Stimulated activated effector memory CD8-positive, alpha-beta T cell treated with anti-CD3 and anti-CD28 coated beads, Interleukin-12 subunit alpha, Interleukin-12 subunit beta, amount 100 ng/mL, for 72 hours (primary cell): ENCODE measurements around the gene BAD.
A peak's percentile ranks its signal among the peaks of the same experiment; 100 is the strongest.

Source experiments
- ATAC-seq: fragments of 150-1000 bp; cut with Tn5 transposase; 2 replicates; pipeline ENCODE4 v1.10.0; 2021
- DNase-seq, 2 donors: peaks; one replicate each; pipeline ENCODE4 v3.0.0; 2021 to 2022; ENCODE audit warnings: low spot score in 2 of 2
- H3K27ac Mint-ChIP-seq: one replicate; pipeline ENCODE4 v1.8.0; 2022; ENCODE audit warnings: mild to moderate bottlenecking, mixed read lengths
- H3K36me3 Mint-ChIP-seq: one replicate; pipeline ENCODE4 v1.8.0; 2022; ENCODE audit warnings: mild to moderate bottlenecking, mixed read lengths
- H3K4me1 Mint-ChIP-seq: one replicate; pipeline ENCODE4 v1.8.0; 2022; ENCODE audit warnings: mixed read lengths
- H3K4me3 Mint-ChIP-seq: one replicate; pipeline ENCODE4 v1.8.0; 2022; ENCODE audit warnings: mild to moderate bottlenecking, mixed read lengths
- H3K9me3 Mint-ChIP-seq: one replicate; pipeline ENCODE4 v1.8.0; 2022; ENCODE audit warnings: mixed read lengths

BAD gene

DNA sequence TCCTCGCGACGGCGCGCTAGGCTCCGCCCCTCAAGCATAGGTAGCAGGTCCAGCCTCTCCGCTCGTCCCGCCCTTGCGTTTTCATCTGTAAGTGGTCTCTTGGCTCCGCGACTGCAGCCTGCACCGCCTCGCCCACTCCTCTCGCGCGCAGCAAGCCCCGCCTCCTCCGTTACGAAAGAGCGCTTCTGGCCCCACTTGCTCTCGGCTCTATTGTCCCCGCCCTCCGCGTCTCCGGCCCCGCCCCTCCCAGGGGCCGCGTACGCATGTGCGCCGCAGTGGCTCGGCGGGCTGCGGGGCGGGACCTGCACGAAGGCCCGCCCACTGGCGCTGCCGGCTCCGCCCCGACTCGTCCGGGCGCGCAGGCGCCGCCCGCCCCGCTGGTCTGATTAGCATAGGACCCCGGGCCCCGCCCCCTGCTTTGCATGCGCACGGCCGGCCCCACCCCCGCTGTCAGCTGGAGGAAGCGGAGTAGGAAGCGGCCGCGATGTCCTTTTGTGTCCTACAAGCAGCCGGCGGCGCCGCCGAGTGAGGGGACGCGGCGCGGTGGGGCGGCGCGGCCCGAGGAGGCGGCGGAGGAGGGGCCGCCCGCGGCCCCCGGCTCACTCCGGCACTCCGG, 20.7 kb upstream of the BAD start, which contains the start of gene ESRRA:
Gene ESRRA, plus strand, starts transcription at position 450 of the 616 bp plus-strand sequence. CDS start 1,656 bp downstream, outside the sequence.
- peak; percentile 99 for DNase-seq
- ATAC-seq = peak; percentile 83
- peak within 1 kb of the TSS; percentile 99 for H3K4me3 Mint-ChIP-seq
- peak within 1 kb of the TSS; percentile 96 for H3K27ac Mint-ChIP-seq
- peaks cover 26% of the 10 kb centered on the region for H3K4me1 Mint-ChIP-seq
- peaks cover 49% of the 10 kb centered on the region for H3K36me3 Mint-ChIP-seq
- H3K9me3 Mint-ChIP-seq = no peaks in the 10 kb centered on the region

DNA sequence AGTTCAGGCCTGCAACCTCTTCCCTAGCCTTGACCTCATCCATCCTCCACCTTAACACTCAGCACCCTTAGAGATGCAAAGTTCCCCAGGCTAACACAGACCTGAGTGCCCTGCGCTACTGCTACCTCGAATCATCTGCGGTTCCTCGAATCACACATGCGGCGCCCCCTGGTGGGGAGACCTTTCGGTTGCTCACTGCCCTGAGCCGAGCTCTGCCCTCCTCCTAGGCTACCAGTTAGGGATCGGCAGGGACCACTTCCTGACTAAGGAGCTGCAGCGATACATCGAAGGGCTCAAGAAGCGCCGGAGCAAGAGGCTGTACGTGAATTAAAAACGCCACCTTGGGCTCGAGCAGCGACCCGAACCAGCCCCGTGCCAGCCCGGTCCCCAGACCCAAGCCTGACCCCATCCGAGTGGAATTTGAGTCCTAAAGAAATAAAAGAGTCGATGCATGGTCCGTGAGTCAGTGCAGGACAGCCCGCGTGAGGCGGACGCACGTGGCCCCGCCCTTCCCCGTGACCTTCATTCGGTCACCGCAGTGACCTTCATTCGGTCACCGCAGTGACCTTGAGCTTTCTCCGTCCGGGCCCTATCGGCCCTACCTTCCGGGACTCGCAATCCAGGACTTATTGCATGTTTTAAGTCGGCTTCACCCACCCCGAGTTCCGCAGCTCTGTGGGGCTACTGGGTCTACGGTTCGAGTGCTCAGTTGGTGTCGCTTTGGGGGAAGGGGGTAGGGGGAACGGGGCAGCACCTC, 20.0 kb upstream of the BAD start:
- Mint-ChIP-seq H3K36me3 (peaks cover 42% of the 10 kb centered on the region), H3K27ac (peak overlapping the region; percentile 96), H3K9me3 (no peaks in the 10 kb centered on the region), H3K4me1 (peaks cover 33% of the 10 kb centered on the region), H3K4me3 (peak overlapping the region; percentile 99)
- ATAC-seq (peak; percentile 68), DNase-seq (peak; percentile 94 to 98)

DNA sequence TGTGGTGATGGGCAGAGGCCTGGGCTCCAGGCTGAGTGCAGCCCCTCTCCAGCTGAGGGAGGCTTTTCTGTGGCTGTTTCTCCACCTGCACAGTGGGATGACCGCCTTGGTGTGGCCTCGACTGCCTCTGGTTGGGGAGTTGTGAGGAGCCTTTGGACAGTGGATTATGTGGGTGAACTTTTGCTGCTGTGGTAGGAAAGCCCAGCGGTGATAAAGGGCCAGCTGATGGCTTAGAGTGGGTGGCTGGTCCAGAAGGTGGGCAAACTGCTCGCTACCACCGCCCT, 19.5 kb upstream of the BAD start:
- Mint-ChIP-seq H3K4me3 (peak overlapping the region; percentile 99), H3K27ac (peak overlapping the region; percentile 96), H3K4me1 (peaks cover 33% of the 10 kb centered on the region), H3K9me3 (no peaks in the 10 kb centered on the region), H3K36me3 (peaks cover 36% of the 10 kb centered on the region)
- DNase-seq (no peak), ATAC-seq (no peak)

DNA sequence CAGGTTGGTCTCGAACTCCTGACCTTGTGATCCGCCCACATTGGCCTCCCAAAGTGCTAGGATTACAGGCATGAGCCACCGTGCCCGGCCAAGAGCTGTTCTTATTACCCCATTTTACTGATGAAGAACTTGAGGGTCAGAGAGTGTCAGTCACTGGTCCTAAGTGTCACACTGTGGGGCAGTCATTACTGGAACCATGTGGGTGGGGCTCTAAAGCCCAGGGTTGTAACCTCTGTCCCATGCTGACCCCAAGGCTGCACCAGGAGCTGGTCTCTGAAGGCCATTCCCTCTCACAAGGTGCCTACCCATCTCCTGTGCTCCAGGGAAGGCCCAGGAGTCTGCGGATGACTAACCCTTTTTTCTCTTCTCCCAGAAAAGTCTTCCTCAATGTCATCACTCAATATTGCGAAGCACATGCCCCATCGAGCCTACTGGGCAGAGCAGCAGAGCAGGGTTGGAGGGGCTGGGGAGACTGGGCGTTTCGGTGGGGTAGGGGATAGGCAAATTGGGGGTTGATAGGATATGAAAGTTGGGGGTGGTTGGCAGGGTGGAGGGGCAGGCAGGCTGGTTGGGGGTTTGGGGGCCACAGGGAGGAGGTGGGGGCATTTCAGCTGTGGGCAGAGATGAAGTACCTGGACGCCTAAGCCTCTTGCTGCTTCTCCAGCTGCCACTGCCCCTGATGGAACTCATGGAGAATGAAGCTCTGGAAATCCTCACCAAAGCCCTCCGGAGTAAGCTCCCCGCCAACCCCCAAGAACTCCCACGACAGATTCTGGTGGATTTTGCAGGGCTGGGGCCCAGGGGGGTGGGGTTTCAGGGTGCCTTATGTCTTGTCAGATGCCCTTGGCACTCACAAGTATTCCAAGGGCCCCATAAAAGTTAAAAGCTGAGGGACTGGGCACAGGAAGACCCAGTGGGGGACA, 18.9 kb upstream of the BAD start:
- H3K9me3 Mint-ChIP-seq = no peaks in the 10 kb centered on the region
- ATAC-seq (no peak), DNase-seq (no peak)
- peaks cover 33% of the 10 kb centered on the region for H3K4me1 Mint-ChIP-seq
- peak overlapping the region; percentile 96 for H3K27ac Mint-ChIP-seq
- H3K4me3 Mint-ChIP-seq = peak overlapping the region; percentile 99
- H3K36me3 Mint-ChIP-seq = peaks cover 30% of the 10 kb centered on the region

DNA sequence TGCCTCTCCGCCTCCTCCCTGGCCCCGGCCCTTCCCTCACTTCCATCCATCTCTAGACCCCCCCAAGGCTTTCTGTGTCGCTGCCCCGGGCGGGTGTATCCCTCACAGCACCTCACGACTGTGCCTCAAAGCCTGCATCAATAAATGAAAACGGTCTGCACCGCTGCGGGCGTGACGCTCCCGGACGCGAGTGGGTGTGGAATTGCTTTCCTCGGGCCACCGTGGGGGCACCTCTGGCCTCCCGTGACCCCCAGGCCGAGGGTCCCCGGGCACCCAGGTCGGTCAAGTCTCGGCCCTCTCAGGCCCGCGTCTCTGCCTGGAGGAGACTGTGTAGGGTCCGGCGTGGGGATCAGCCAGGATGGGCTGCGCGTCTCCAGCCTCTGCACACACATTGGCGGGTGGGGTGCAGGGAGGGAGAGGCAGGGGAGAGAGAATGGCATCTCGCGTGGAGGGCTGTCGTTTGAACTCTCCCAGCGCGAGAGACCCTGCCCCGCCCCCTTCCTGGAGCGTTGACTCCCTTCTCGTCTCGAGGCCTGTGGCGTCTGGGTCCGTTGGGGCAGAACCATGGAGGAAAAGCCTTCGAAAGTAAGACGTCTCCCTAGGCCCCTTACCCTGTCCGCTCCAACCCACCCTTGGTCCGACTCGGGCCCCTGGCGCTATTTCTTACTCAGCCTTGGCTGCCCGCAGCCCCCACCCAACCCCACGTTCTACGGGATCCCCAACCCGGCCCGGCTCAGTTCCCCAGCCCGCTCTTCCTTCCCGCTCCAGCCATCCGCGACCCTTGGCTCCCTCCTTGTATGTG, 15.6 kb upstream of the BAD start, which contains the start of gene CATSPERZ:
Gene CATSPERZ, plus strand, starts transcription at position 512 of the 802 bp plus-strand sequence. Its CDS starts 53 bp downstream, at position 565.
- Mint-ChIP-seq H3K27ac (no peak within 1 kb of the TSS), H3K4me3 (peak within 1 kb of the TSS; percentile 75), H3K9me3 (no peaks in the 10 kb centered on the region), H3K4me1 (peaks cover 35% of the 10 kb centered on the region), H3K36me3 (peaks cover 9% of the 10 kb centered on the region)
- ATAC-seq (no peak), DNase-seq (no peak)

DNA sequence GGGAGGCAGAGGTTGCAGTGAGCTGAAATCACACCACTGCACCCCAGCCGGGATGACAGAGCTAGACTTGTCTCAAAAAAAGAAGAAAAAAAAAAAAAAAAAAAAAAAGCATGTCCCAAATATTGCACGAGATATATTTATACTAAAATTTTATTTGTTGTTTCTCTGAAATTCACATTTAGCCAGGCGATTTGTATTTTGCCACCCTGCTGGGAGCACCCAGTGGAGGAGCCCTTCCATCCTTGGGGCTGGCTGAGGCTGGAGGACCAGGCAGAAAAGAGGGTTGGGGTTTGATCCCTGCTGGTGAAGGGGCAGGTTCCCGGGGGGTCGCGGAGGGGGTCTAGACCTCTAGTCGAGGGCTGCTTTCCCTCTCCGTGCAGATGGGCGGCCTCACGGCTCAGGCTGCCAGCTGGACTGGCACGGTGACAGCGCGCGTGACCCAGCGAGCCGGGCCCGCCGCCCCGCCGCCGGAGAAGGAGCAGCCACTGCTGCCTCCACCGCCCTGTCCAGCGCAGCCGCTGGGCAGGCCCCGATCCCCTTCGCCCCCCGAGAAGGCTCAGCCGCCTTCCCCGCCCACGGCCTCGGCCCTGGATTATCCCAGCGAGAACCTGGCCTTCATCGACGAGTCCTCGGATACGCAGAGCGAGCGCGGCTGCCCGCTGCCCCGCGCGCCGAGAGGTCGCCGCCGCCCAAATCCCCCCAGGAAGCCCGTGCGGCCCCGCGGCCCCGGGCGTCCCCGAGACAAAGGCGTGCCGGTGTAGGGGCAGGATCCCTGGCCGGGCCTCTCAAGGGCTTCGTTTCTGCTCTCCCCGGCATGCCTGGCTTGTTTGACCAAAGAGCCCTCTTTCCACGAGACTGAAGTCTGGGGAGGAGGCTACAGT, 14.7 kb upstream of the BAD start:
- DNase-seq = no peak
- Mint-ChIP-seq H3K4me1 (peaks cover 31% of the 10 kb centered on the region), H3K4me3 (peak overlapping the region; percentile 75), H3K27ac (no peak overlapping the region), H3K36me3 (peaks cover 1% of the 10 kb centered on the region), H3K9me3 (no peaks in the 10 kb centered on the region)
- ATAC-seq = no peak

DNA sequence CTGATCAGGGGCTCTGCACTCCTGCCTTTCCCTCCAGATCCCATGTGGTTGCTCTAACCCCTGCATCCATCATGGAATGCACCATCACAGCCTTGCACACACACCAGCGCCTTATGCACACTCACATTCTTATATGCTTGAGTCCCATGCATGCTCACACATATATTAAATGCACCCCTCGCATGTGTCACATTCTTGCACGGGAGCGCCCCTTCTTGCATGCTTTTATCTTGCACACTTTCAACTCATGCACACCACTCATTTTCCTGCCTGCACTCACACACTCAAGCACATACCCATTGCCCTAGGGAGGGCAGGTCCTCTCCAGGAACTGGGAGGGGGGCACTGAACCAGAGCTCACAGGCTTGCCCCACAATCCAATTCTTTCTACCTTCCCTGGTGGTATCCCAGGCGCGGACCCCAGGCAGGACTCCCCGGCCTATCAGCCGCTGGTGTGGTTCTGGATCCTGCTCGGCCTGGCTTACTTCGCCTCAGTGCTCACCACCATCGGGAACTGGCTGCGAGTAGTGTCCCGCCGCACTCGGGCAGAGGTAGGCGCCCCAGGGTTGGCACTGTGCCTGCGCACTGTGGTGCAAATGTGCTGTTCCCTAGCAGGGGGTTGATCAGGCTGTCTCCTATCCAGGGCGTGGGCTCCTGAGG, 13.4 kb upstream of the BAD start:
- Mint-ChIP-seq H3K9me3 (no peaks in the 10 kb centered on the region), H3K27ac (no peak overlapping the region), H3K4me3 (no peak overlapping the region), H3K36me3 (no peaks in the 10 kb centered on the region), H3K4me1 (peaks cover 27% of the 10 kb centered on the region)
- DNase-seq (no peak), ATAC-seq (no peak)

DNA sequence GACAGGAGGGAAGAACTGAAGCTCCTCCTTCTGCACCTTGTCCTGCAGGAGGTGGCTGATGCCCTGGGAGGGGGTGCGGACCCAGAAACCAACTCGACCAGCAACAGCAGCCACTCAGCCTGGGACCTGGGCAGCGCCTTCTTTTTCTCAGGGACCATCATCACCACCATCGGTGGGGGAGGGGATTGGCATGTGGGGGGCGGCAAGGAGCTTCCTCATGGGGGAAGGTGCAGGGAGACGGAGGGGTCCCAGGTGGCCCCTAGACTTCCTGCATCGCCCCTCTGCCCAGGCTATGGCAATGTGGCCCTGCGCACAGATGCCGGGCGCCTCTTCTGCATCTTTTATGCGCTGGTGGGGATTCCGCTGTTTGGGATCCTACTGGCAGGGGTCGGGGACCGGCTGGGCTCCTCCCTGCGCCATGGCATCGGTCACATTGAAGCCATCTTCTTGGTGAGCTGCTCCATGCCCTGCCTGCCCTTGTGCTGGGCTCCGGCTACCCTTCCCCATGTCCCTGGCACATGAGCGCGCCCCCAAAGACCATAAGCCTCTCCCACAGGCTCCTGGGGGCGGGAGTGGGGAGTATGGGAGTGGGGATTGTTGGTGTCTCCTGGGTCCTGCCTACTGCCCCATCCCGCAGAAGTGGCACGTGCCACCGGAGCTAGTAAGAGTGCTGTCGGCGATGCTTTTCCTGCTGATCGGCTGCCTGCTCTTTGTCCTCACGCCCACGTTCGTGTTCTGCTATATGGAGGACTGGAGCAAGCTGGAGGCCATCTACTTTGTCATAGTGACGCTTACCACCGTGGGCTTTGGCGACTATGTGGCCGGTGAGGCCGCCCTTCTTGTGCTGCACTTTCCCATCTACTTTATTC, 12.6 kb upstream of the BAD start:
- Mint-ChIP-seq H3K4me1 (peaks cover 32% of the 10 kb centered on the region), H3K4me3 (no peak overlapping the region), H3K9me3 (no peaks in the 10 kb centered on the region), H3K27ac (no peak overlapping the region), H3K36me3 (no peaks in the 10 kb centered on the region)
- DNase-seq (no peak), ATAC-seq (no peak)

DNA sequence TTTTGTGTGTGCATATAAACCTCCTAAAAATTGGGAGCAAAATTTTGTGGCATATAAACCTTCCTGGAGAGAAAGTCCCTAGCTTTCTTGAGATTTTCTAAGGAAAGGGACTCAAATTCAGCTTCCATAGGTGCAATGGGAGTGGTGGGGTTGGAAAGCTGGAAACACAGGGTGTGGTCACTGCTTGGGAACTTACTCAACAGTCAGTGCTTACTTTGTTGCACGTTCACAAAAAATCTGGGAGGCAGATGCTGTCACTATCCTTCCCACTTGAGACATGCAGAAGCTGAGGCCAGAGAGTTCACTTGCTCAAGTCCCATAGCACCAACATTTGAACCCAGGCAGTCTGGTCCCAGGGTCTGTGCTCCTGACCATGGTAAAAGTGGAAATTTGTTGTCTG, 11.8 kb upstream of the BAD start:
- H3K36me3 Mint-ChIP-seq = no peaks in the 10 kb centered on the region
- H3K9me3 Mint-ChIP-seq = no peaks in the 10 kb centered on the region
- no peak for ATAC-seq
- H3K4me1 Mint-ChIP-seq = peaks cover 32% of the 10 kb centered on the region
- no peak overlapping the region for H3K4me3 Mint-ChIP-seq
- H3K27ac Mint-ChIP-seq = no peak overlapping the region
- no peak for DNase-seq

DNA sequence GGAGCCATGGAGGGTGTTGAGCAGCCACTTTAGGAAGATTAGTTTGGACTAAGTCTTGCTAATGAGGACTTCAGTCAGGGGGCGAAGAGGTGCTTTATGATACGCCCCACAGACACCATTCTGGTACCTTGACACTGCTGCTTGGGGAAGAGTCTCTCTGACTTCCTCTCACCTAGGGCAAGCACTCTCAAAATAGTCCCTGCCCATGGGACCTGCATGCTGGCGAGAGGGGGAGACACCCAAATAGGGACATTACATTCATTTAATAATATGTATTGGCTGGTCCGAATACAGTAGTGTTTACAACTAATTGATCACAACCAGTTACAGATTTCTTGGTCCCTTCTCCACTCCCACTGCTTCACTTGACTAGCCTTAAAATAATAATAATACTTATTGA, 11.3 kb upstream of the BAD start:
- no peaks in the 10 kb centered on the region for H3K9me3 Mint-ChIP-seq
- H3K27ac Mint-ChIP-seq = no peak overlapping the region
- ATAC-seq (no peak), DNase-seq (no peak)
- peaks cover 33% of the 10 kb centered on the region for H3K4me1 Mint-ChIP-seq
- peaks cover 2% of the 10 kb centered on the region for H3K36me3 Mint-ChIP-seq
- H3K4me3 Mint-ChIP-seq = no peak overlapping the region

DNA sequence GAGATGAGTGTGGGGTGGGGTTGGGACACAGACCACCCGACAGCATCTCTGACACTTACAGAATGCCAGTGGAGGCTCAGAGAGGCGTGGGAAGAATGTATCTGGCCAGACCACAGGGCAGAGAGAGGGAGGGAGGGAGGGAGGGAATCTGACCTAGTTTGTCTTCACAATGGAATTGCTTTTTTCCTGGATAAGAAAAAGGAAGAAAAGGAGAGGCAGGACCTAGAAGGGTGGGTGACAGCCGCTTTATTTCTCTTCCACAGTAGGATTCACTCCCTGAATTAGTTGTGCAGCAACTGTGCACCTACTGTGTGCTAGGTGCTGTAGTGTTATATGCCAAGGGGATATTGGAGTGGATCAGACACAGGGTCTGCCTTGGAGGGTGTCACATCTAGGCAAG, 10.3 kb upstream of the BAD start:
- Mint-ChIP-seq H3K36me3 (peaks cover 5% of the 10 kb centered on the region), H3K4me1 (peaks cover 26% of the 10 kb centered on the region), H3K9me3 (no peaks in the 10 kb centered on the region), H3K27ac (no peak overlapping the region), H3K4me3 (no peak overlapping the region)
- DNase-seq (no peak), ATAC-seq (no peak)

DNA sequence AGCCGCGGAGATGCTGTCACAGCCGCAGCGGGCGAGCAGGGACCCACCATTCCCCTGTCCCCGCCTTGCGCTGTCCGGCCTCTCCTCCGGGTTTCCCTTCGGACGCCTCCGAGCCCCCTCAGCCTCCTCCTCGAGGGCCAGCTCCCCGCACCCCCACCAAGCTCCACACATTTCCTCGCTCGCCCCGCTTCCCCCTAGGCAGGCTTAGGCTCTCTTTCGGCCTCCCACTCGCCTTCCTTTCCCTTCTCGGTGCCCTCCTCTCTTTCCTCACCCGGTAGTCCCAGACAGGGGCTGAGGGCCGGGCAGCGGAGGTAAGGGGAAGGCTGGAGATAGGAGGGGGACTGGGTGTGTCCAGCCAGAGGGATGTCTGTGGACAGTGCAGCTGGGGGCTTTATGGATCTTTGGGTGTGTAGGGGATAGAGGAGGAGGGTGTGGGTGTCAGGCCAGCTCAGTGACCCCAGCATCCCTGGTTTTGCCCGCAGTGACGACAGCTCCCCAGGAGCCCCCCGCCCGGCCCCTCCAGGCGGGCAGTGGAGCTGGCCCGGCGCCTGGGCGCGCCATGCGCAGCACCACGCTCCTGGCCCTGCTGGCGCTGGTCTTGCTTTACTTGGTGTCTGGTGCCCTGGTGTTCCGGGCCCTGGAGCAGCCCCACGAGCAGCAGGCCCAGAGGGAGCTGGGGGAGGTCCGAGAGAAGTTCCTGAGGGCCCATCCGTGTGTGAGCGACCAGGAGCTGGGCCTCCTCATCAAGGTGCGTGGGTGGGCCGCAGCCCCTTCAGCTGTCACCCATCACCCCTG, 8.2 kb upstream of the BAD start:
- ATAC-seq = peak; percentile 9
- no peak overlapping the region for H3K27ac Mint-ChIP-seq

More for the DNA sequence above, 8.2 kb upstream of the BAD start:
- no peak for DNase-seq
- peaks cover 5% of the 10 kb centered on the region for H3K36me3 Mint-ChIP-seq
- peak overlapping the region; percentile 64 for H3K4me3 Mint-ChIP-seq
- H3K9me3 Mint-ChIP-seq = no peaks in the 10 kb centered on the region
- H3K4me1 Mint-ChIP-seq = peaks cover 16% of the 10 kb centered on the region
